ENCODE data around the gene RAB40B.

- TF ChIP-seq CTCF (IDR thresholded peaks at IDR 0.05) (no peak), POLR2A (IDR thresholded peaks at IDR 0.05) (no peak)
Observed at GRCh38 chr17:82636626-82637598, 61.6 kb downstream of the RAB40B start.

Data from breast epithelium (tissue), 3 donors.